Natural killer cell (primary cell): ENCODE results near the gene ATP8B3. TPM values are rescaled to one million over a fixed set of nuclear protein-coding genes. Genes with fewer than 3 reads are reported as not detected.

Experiments
- ATAC-seq, 3 donors: fragments of 150-1000 bp in 2 of 3; fragments of 200-7000 bp in 1 of 3; cut with Tn5 transposase; 1 replicate in 1 of 3; 2 replicates in 2 of 3; pipeline ENCODE4 v1.10.0; 2021; ENCODE audit warnings: mild to moderate bottlenecking in 2 of 3, moderate library complexity in 2 of 3
- DNase-seq, 2 donors: peaks; one replicate each; pipeline versions ENCODE4 v3.0.0 to v3.0.0-alpha.2; 2013 to 2021; ENCODE audit warnings: mixed read lengths in 1 of 2
- H3K27ac ChIP-seq: one replicate; pipeline ENCODE4 v1.5.1; 2013; ENCODE audit warnings: mild to moderate bottlenecking, low read length
- H3K27me3 ChIP-seq: one replicate; pipeline ENCODE4 v1.6.1; 2013; ENCODE audit warnings: low read length; ENCODE audit not compliant: control insufficient read depth, insufficient read depth
- H3K36me3 ChIP-seq: one replicate; pipeline ENCODE4 v1.6.1; 2013; ENCODE audit warnings: low read length; ENCODE audit not compliant: control insufficient read depth, insufficient read depth
- H3K4me1 ChIP-seq: one replicate; pipeline ENCODE4 v1.6.1; 2013; ENCODE audit warnings: low read length; ENCODE audit not compliant: control insufficient read depth, insufficient read depth
- H3K4me3 ChIP-seq: one replicate; pipeline ENCODE4 v1.5.1; 2013; ENCODE audit warnings: low read length
- H3K9me3 ChIP-seq: one replicate; pipeline ENCODE4 v1.6.1; 2013; ENCODE audit warnings: low read length; ENCODE audit not compliant: control insufficient read depth, insufficient read depth
- H3K27ac Mint-ChIP-seq, 2 donors: one replicate each; pipeline ENCODE4 v1.8.0; 2022; ENCODE audit warnings: mild to moderate bottlenecking in 2 of 2, mixed read lengths in 2 of 2, moderate library complexity in 1 of 2
- H3K27me3 Mint-ChIP-seq, 2 donors: one replicate each; pipeline ENCODE4 v1.8.0; 2022; ENCODE audit warnings: low read depth in 2 of 2, mixed read lengths in 2 of 2
- H3K36me3 Mint-ChIP-seq: one replicate; pipeline ENCODE4 v1.8.0; 2022; ENCODE audit warnings: mixed read lengths
- H3K4me1 Mint-ChIP-seq, 2 donors: one replicate each; pipeline ENCODE4 v1.8.0; 2022; ENCODE audit warnings: mixed read lengths in 2 of 2
- H3K4me3 Mint-ChIP-seq: one replicate; pipeline ENCODE4 v1.8.0; 2022; ENCODE audit warnings: mild to moderate bottlenecking, moderate library complexity, mixed read lengths
- H3K9me3 Mint-ChIP-seq, 2 donors: one replicate each; pipeline ENCODE4 v1.8.0; 2022; ENCODE audit warnings: mixed read lengths in 2 of 2
- CTCF ChIP-seq: fragments of 200-600 bp; IDR thresholded peaks from one replicate; pipeline ENCODE4 v1.8.0; 2022; ENCODE audit warnings: antibody characterized with exemption
- WGBS: methylation state at CpG from one replicate; pipeline ENCODE4 v1.1.7; 2013; ENCODE audit warnings: missing lambda C conversion rate; ENCODE audit not compliant: insufficient coverage; 5-methylcytosine and 5-hydroxymethylcytosine counted together
- intact Hi-C: fragments of 100-400 bp; cut with micrococcal nuclease; formaldehyde crosslinking; loops from one replicate; pipeline ENCODE4 v1.14.2; 2022
- total RNA-seq, 4 donors: library from RNA; stranded (reverse); fragments of 120-200 nt in 1 of 4; gene quantifications; one replicate each; pipeline versions ENCODE4 v1.2.3 to v1.2.4, GENCODE V29; 2013 to 2022

Gene ATP8B3
- total RNA-seq, 3 donors from 2014 or later (not counting 1 experiment from before 2014, with no cell fraction given): 5.3 to 11.5 (median 11.2) TPM

DNA sequence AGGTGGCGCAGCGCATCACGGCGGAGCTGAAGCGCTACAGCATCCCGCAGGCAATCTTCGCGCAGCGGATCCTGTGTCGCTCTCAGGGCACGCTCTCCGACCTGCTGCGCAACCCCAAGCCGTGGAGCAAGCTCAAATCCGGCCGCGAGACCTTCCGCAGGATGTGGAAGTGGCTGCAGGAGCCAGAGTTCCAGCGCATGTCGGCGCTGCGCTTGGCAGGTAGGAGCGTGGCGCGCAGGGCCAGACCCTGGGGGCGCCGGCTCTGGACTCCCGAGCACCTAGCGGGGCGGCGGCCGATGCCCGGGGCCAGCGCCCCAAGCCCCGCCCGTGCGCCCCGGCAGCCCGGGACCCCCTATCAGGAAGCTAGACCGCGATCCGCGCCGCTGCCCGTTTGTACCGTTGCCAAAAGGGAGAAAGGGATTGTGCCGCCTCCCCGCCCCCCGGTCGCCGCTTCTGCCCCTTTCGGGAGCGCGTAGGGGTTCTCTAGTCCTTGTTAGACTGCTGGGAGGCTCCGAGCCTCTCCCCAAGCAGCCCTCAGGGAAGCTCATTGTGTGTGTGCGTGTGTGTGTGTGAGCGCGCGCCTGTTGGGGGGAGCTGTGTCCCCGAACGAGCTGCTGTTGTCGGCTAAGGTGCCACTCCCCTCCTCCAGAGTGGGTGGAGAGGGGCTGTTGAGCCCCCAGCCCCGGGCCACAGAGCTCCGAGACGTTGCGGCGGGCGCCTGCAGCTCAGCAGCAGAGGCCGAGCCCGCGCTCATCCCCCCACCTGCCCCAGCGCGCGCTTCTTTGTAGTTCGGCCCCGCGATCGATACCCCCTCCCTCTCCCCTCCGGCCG lies 57.2 kb downstream of the ATP8B3 start:
- WGBS: 3% methylated on average over 80 of the region's 80 CpGs
- Mint-ChIP-seq H3K27ac (peak overlapping the region; percentile 49 to 58), H3K9me3 (no peaks in the 10 kb centered on the region), H3K4me3 (no peak overlapping the region), H3K27me3 (peaks cover 13 to 52% of the 10 kb centered on the region in 2 donors), H3K4me1 (peaks cover 0 to 23% of the 10 kb centered on the region in 2 donors), H3K36me3 (no peaks in the 10 kb centered on the region)
- DNase-seq (no peak), ATAC-seq (no peak)
- TF ChIP-seq CTCF: no peak
- H3K9me3 ChIP-seq: no peaks in the 10 kb centered on the region
- H3K4me3 ChIP-seq: no peak overlapping the region
- peaks cover 16% of the 10 kb centered on the region for H3K4me1 ChIP-seq
- H3K27ac ChIP-seq: no peak overlapping the region
- no peaks in the 10 kb centered on the region for H3K36me3 ChIP-seq
- intact Hi-C loops: no loop called here
- peaks cover 67% of the 10 kb centered on the region for H3K27me3 ChIP-seq

- Histone ChIP-seq H3K4me1 (peaks cover 22% of the 10 kb centered on the region), H3K36me3 (no peaks in the 10 kb centered on the region), H3K27ac (no peak overlapping the region), H3K4me3 (no peak overlapping the region), H3K9me3 (no peaks in the 10 kb centered on the region), H3K27me3 (peaks cover 66% of the 10 kb centered on the region)
- 4% methylated on average over 105 of the region's 105 CpGs for WGBS
- Mint-ChIP-seq H3K27me3 (peaks cover 14 to 52% of the 10 kb centered on the region in 2 donors), H3K27ac (no peak overlapping the region), H3K4me3 (no peak overlapping the region), H3K36me3 (no peaks in the 10 kb centered on the region), H3K9me3 (no peaks in the 10 kb centered on the region), H3K4me1 (peaks cover 0 to 24% of the 10 kb centered on the region in 2 donors)
- TF ChIP-seq CTCF: no peak
- intact Hi-C loops: no loop called here
- ATAC-seq (no peak), DNase-seq (no peak)
Observed at GRCh38 chr19:1754018-1754635, 57.9 kb downstream of the ATP8B3 start.

DNA sequence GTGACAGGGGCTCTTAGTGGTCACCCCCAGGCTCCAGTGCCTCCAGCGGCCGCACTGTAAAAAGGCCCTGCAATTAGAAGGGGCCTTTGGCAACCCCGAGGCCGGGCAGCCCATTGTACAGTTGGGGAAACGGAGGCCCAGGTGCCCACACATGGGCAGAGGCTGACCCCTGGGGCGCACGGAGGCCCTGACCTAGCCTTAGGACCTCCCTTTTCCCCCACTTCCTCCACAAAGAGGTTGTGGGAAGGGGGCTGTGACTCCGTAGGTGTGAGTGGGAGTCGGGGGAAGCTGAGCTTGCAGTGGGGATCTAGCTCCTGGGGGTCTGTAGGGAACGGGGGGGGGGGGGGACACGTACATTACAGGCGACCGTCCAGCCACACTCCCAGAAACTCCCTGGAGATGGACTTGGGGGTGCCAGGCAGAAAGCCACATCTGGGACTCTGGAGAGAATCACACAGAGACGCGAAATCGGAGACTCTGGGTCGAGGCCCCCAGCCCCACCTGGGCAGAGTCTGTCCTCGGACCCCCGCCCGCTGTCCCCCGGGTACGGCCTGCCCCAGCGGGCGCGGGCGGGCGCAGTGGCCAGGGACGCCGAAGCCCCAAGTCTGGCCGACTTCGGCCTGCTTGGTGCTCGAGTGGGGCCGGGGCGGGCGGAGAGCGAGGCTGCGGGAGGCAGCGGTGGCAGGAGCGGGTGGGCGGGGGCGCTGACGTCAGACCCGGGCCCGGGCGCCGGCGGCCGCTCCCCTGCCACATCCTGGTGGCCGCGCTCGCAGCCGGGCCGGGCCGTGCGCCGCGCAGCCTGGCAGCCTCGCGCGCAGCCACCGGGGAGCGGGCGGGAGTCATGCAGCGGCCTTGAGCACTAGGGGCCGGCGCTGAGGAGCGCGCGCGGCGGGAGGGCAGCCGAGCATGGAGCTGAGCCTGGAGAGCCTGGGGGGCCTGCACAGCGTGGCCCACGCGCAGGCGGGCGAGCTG lies 59.0 kb downstream of the ATP8B3 start, which contains the start of gene ONECUT3:
Gene ONECUT3, plus strand, starts transcription at position 750 of the 972 bp plus-strand sequence. Its CDS starts 157 bp downstream, at position 907.
- H3K36me3 ChIP-seq: no peaks in the 10 kb centered on the region
- ATAC-seq (peak in 1 of 3 donors; percentile 40), DNase-seq (no peak)
- Mint-ChIP-seq H3K27me3 (peaks cover 14 to 45% of the 10 kb centered on the region in 2 donors), H3K27ac (no peak within 1 kb of the TSS), H3K4me1 (peaks cover 0 to 25% of the 10 kb centered on the region in 2 donors), H3K4me3 (no peak within 1 kb of the TSS), H3K36me3 (no peaks in the 10 kb centered on the region), H3K9me3 (no peaks in the 10 kb centered on the region)
- H3K4me1 ChIP-seq: peaks cover 33% of the 10 kb centered on the region
- H3K4me3 ChIP-seq: no peak within 1 kb of the TSS
- peaks cover 64% of the 10 kb centered on the region for H3K27me3 ChIP-seq
- TF ChIP-seq CTCF: no peak
- 4% methylated on average over 75 of the region's 77 CpGs for WGBS
- no peak within 1 kb of the TSS for H3K27ac ChIP-seq
- intact Hi-C loops: no loop called here
- H3K9me3 ChIP-seq: no peaks in the 10 kb centered on the region
